Measurements from ENCODE around the gene PER2. TPM values are rescaled to one million over a fixed set of nuclear protein-coding genes. Genes with fewer than 3 reads are reported as not detected.

Gene PER2
- polyA plus RNA-seq, 2 of the 4 experiments (the other 2 are of a cell fraction), result 3.4 to 8.5 TPM

- no peak overlapping the region for H3K4me2 ChIP-seq
- ATAC-seq, result no peak
These were observed 14.3 kb upstream of the PER2 start for GRCh38 chr2:238302751-238303150.

GRCh38 chr2:238302087-238302486, 13.7 kb upstream of the PER2 start:
- Histone ChIP-seq H3K9me3 (no peaks in the 10 kb centered on the region), H3K27ac (0 out of 6 replicates have a peak overlapping the region, but pooled peaks of 1 of the 2 experiments have one; percentile 0), H3K4me1 (peaks cover 33% of the 10 kb centered on the region), H3K4me2 (peak overlapping the region; percentile 7; the same call in 1 of the 3 replicates), H3K4me3 (no peak overlapping the region)
- WGBS (ENCODE audit: missing lambda C conversion rate), result 63% methylated on average over 3 of the region's 3 CpGs
- TF ChIP-seq FOSL2 (IDR thresholded peaks at IDR 0.05) (no peak), FOSL2 (CRISPR knock-in tag; IDR thresholded peaks at IDR 0.05) (no peak), MAX (IDR thresholded peaks at IDR 0.05) (0 out of 2 replicates have a peak, but pooled peaks have one; percentile 10), MAFK (IDR thresholded peaks at IDR 0.05; ENCODE audit: partially characterized antibody) (peak; percentile 49), HOXB13 (CRISPR knock-in tag; IDR thresholded peaks at IDR 0.05; ENCODE audit: low read depth) (no peak), CHD2 (IDR thresholded peaks at IDR 0.05; ENCODE audit: low read length, partially characterized antibody) (no peak)
- DNase-seq (ENCODE audit: low read depth in 1 of 2, low spot score in 1 of 2), result no peak
- ATAC-seq, result no peak
- CTCF ChIA-PET, result interaction anchor here (0.7 to 5.0 kb wide), 3 partner anchors 12 to 46 kb away, joined by 3 to 29 read pairs (median 4); partner anchors contain the start of gene PER2
- FAIRE-seq, result no peak
- POLR2A ChIA-PET, result interaction anchor here (0.6 kb wide), 1 partner anchor 1867 kb away, joined by 3 read pairs; no protein-coding TSS in a partner anchor

More at GRCh38 chr2:238302751-238303150, 14.3 kb upstream of the PER2 start:
- POLR2A ChIA-PET, result interaction anchor here (1.0 kb wide), 1 partner anchor 15 kb away, joined by 3 read pairs; the partner anchor contains the start of gene PER2
- FAIRE-seq (no peak), DNase-seq (ENCODE audit: low read depth in 1 of 2, low spot score in 1 of 2) (no peak)
- no peak for TF ChIP-seq CBX2 (IDR thresholded peaks at IDR 0.05; ENCODE audit: borderline replicate concordance, low read depth)
- TF ChIP-seq ATOH8 (CRISPR knock-in tag; IDR thresholded peaks at IDR 0.05; ENCODE audit: low read depth), result no peak
- TF ChIP-seq ZFP36 (IDR thresholded peaks at IDR 0.05; ENCODE audit: borderline replicate concordance, partially characterized antibody), result no peak
- no peak for TF ChIP-seq RFX5 (IDR thresholded peaks at IDR 0.05)
- no peak for TF ChIP-seq ESRRA (IDR thresholded peaks at IDR 0.05; ENCODE audit: borderline replicate concordance, low read length)
- no peak for TF ChIP-seq HOXB13 (CRISPR knock-in tag; IDR thresholded peaks at IDR 0.05; ENCODE audit: low read depth)
- TF ChIP-seq POLR2AphosphoS2 (conservative IDR thresholded peaks at IDR 0.05; ENCODE audit: low read length), result no peak
- no peak for TF ChIP-seq MAZ (IDR thresholded peaks at IDR 0.05; ENCODE audit: borderline replicate concordance, low read depth, low read length)
- TF ChIP-seq KDM1A (IDR thresholded peaks at IDR 0.05; ENCODE audit: low read depth), result no peak
- no peak for TF ChIP-seq USF2 (IDR thresholded peaks at IDR 0.05)
- no peak for TF ChIP-seq ZSCAN20 (CRISPR knock-in tag; IDR thresholded peaks at IDR 0.05)
- TF ChIP-seq NR3C1 (IDR thresholded peaks at IDR 0.05), result no peak
- TF ChIP-seq RAD21 (conservative IDR thresholded peaks at IDR 0.05 in 1 of 2, IDR thresholded peaks at IDR 0.05 in 1 of 2), result no peak
- no peak for TF ChIP-seq BHLHE40 (IDR thresholded peaks at IDR 0.05; ENCODE audit: low read depth, low read length)
- TF ChIP-seq PHF8 (IDR thresholded peaks at IDR 0.05; ENCODE audit: borderline replicate concordance, low read depth), result no peak
- TF ChIP-seq ZNF302 (CRISPR knock-in tag; IDR thresholded peaks at IDR 0.05), result no peak
- H3K4me3 ChIP-seq, result no peak overlapping the region
- peaks cover 33% of the 10 kb centered on the region for H3K4me1 ChIP-seq
- no peak overlapping the region for H3K27ac ChIP-seq
- CTCF ChIA-PET, result interaction anchor here (0.8 to 5.0 kb wide), 3 partner anchors 12 to 47 kb away, joined by 3 to 29 read pairs (median 4); partner anchors contain the start of gene PER2
- WGBS (ENCODE audit: missing lambda C conversion rate), result 79% methylated on average over 8 of the region's 9 CpGs
- no peaks in the 10 kb centered on the region for H3K9me3 ChIP-seq

GRCh38 chr2:238299803-238300202, 11.4 kb upstream of the PER2 start:
- FAIRE-seq (no peak), DNase-seq (ENCODE audit: low read depth in 1 of 2, low spot score in 1 of 2) (peak in 1 of 2 experiments; percentile 35), ATAC-seq (peak in 1 of 2 experiments; percentile 68; a peak in 3 of 6 replicates)
- peak overlapping the region; percentile 64 for H3K4me2 ChIP-seq
- peak overlapping the region; percentile 68 to 71 for H3K27ac ChIP-seq
- TF ChIP-seq CBX8 (IDR thresholded peaks at IDR 0.05), result no peak
- no peak for TF ChIP-seq KDM1A (IDR thresholded peaks at IDR 0.05; ENCODE audit: low read depth)
- TF ChIP-seq SREBF2 (IDR thresholded peaks at IDR 0.05), result no peak
- no peak for TF ChIP-seq RNF2 (IDR thresholded peaks at IDR 0.05; ENCODE audit: borderline replicate concordance, low read depth)
- TF ChIP-seq CTCF (IDR thresholded peaks at IDR 0.05), result no peak
- no peak overlapping the region for H3K4me3 ChIP-seq
- CTCF ChIA-PET, result interaction anchor here (1.0 to 1.9 kb wide), 5 partner anchors 9 to 43 kb away, joined by 3 to 9 read pairs (median 4); no protein-coding TSS in a partner anchor
- POLR2A ChIA-PET, result no interaction called here
- H3K9me3 ChIP-seq, result no peaks in the 10 kb centered on the region
- WGBS (ENCODE audit: missing lambda C conversion rate), result 46% methylated on average over 7 of the region's 7 CpGs
- peaks cover 28% of the 10 kb centered on the region for H3K4me1 ChIP-seq

Measured in A549 (cell line).